ENCODE data around the gene WFDC1.

WFDC1 gene

GRCh38 chr16:84360748-84361147 is 66.1 kb downstream of the WFDC1 start:
- ChIA-PET CTCF (no interaction called here), POLR2A (no interaction called here)
- TF ChIP-seq CTBP1 (IDR thresholded peaks at IDR 0.05; ENCODE audit: borderline replicate concordance), result no peak
- TF ChIP-seq ZNF384 (IDR thresholded peaks at IDR 0.05), result no peak
- no peak for TF ChIP-seq PKNOX1 (IDR thresholded peaks at IDR 0.05)
- no peak for TF ChIP-seq SUZ12 (IDR thresholded peaks at IDR 0.05)
- no peak for TF ChIP-seq NFRKB (IDR thresholded peaks at IDR 0.05)
- no peak for TF ChIP-seq BHLHE40 (IDR thresholded peaks at IDR 0.05; ENCODE audit: borderline replicate concordance)
- no peak for TF ChIP-seq FOXK2 (IDR thresholded peaks at IDR 0.05)
- TF ChIP-seq HDGF (IDR thresholded peaks at IDR 0.05; ENCODE audit: borderline replicate concordance), result no peak
- DNase-seq (ENCODE audit: extremely low spot score), result no peak

GRCh38 chr16:84361546-84361945 is 66.9 kb downstream of the WFDC1 start:
- TF ChIP-seq NFRKB (IDR thresholded peaks at IDR 0.05) (no peak), LEF1 (IDR thresholded peaks at IDR 0.05; ENCODE audit: borderline replicate concordance) (no peak), ZNF384 (IDR thresholded peaks at IDR 0.05) (no peak), FOXK2 (IDR thresholded peaks at IDR 0.05) (no peak), CTBP1 (IDR thresholded peaks at IDR 0.05; ENCODE audit: borderline replicate concordance) (no peak), L3MBTL2 (conservative IDR thresholded peaks at IDR 0.05) (no peak), FOXM1 (IDR thresholded peaks at IDR 0.05; ENCODE audit: borderline replicate concordance) (no peak), BHLHE40 (IDR thresholded peaks at IDR 0.05; ENCODE audit: borderline replicate concordance) (no peak), PKNOX1 (IDR thresholded peaks at IDR 0.05) (no peak), TARDBP (IDR thresholded peaks at IDR 0.05) (no peak), HDGF (IDR thresholded peaks at IDR 0.05; ENCODE audit: borderline replicate concordance) (no peak), SP1 (IDR thresholded peaks at IDR 0.05) (no peak), ELF4 (IDR thresholded peaks at IDR 0.05) (no peak), FOXA1 (IDR thresholded peaks at IDR 0.05) (no peak), ARNT (IDR thresholded peaks at IDR 0.05) (no peak), SUZ12 (IDR thresholded peaks at IDR 0.05) (no peak)
- DNase-seq (ENCODE audit: extremely low spot score), result no peak
- ChIA-PET CTCF (interaction anchor here (0.6 kb wide), 1 partner anchor 543 kb away, joined by 4 read pairs; no protein-coding TSS in a partner anchor), POLR2A (no interaction called here)

GRCh38 chr16:84362471-84362941 is 67.8 kb downstream of the WFDC1 start:
- CTCF ChIA-PET, result no interaction called here
- POLR2A ChIA-PET, result no interaction called here
- DNase-seq (ENCODE audit: extremely low spot score), result no peak
- TF ChIP-seq FOXM1 (IDR thresholded peaks at IDR 0.05; ENCODE audit: borderline replicate concordance) (no peak), BHLHE40 (IDR thresholded peaks at IDR 0.05; ENCODE audit: borderline replicate concordance) (no peak), PKNOX1 (IDR thresholded peaks at IDR 0.05) (no peak)

GRCh38 chr16:84366208-84366607 is 71.5 kb downstream of the WFDC1 start:
- POLR2A ChIA-PET, result no interaction called here
- TF ChIP-seq ELF4 (IDR thresholded peaks at IDR 0.05), result no peak
- TF ChIP-seq PKNOX1 (IDR thresholded peaks at IDR 0.05), result no peak
- TF ChIP-seq L3MBTL2 (conservative IDR thresholded peaks at IDR 0.05), result no peak
- no peak for TF ChIP-seq NFRKB (IDR thresholded peaks at IDR 0.05)
- TF ChIP-seq ARNT (IDR thresholded peaks at IDR 0.05), result no peak
- no peak for TF ChIP-seq FOXK2 (IDR thresholded peaks at IDR 0.05)
- no peak for TF ChIP-seq SUZ12 (IDR thresholded peaks at IDR 0.05)
- no peak for TF ChIP-seq CTBP1 (IDR thresholded peaks at IDR 0.05; ENCODE audit: borderline replicate concordance)
- no peak for TF ChIP-seq FOXA1 (IDR thresholded peaks at IDR 0.05)
- TF ChIP-seq LEF1 (IDR thresholded peaks at IDR 0.05; ENCODE audit: borderline replicate concordance), result no peak
- TF ChIP-seq BHLHE40 (IDR thresholded peaks at IDR 0.05; ENCODE audit: borderline replicate concordance), result no peak
- CTCF ChIA-PET, result no interaction called here
- no peak for DNase-seq (ENCODE audit: extremely low spot score)

- TF ChIP-seq ZNF384 (IDR thresholded peaks at IDR 0.05) (no peak), FOXK2 (IDR thresholded peaks at IDR 0.05) (no peak), L3MBTL2 (conservative IDR thresholded peaks at IDR 0.05) (no peak), LEF1 (IDR thresholded peaks at IDR 0.05; ENCODE audit: borderline replicate concordance) (no peak), FOXM1 (IDR thresholded peaks at IDR 0.05; ENCODE audit: borderline replicate concordance) (no peak), ARNT (IDR thresholded peaks at IDR 0.05) (no peak), HDGF (IDR thresholded peaks at IDR 0.05; ENCODE audit: borderline replicate concordance) (no peak), CTBP1 (IDR thresholded peaks at IDR 0.05; ENCODE audit: borderline replicate concordance) (no peak), NFRKB (IDR thresholded peaks at IDR 0.05) (no peak), ELF4 (IDR thresholded peaks at IDR 0.05) (no peak), BHLHE40 (IDR thresholded peaks at IDR 0.05; ENCODE audit: borderline replicate concordance) (no peak), FOXA1 (IDR thresholded peaks at IDR 0.05) (no peak), PKNOX1 (IDR thresholded peaks at IDR 0.05) (no peak), SUZ12 (IDR thresholded peaks at IDR 0.05) (no peak), TARDBP (IDR thresholded peaks at IDR 0.05) (no peak), SP1 (IDR thresholded peaks at IDR 0.05) (no peak)
- DNase-seq (ENCODE audit: extremely low spot score), result no peak
- ChIA-PET CTCF (no interaction called here), POLR2A (no interaction called here)
Measured at GRCh38 chr16:84367297-84367680, 72.6 kb downstream of the WFDC1 start.
